NCI-H345 (cell line): ENCODE results near the gene USP40.
"Not testable (repeated sequence)": the region's sequence is repeated elsewhere in the genome, so short reads cannot be mapped to it uniquely, and the experiment has no call there.

ENCODE experiments used
- DNase-seq: peaks from one replicate; lab custom pipeline; 2025; lab: John Stamatoyannopoulos, UW

USP40 gene

GRCh38 chr2:233566141-233566956, at the start of gene USP40:
Gene USP40 (minus strand): TSS chr2:233566782. CDS start chr2:233565554, 1,228 bp downstream.
- peak; percentile 97 for DNase-seq

GRCh38 chr2:233611284-233611683, 44.7 kb upstream of the USP40 start:
- no peak for DNase-seq

GRCh38 chr2:233605680-233606079, 39.1 kb upstream of the USP40 start:
- DNase-seq: no peak

- DNase-seq: no peak
These were observed 38.2 kb upstream of the USP40 start for GRCh38 chr2:233604826-233605225.

- DNase-seq: no peak
These were observed 36.9 kb upstream of the USP40 start for GRCh38 chr2:233603520-233603919.

- no peak for DNase-seq
These were observed 35.5 kb upstream of the USP40 start for GRCh38 chr2:233602076-233602475.

- DNase-seq: no peak
These were observed 33.8 kb upstream of the USP40 start for GRCh38 chr2:233600386-233600785.

- DNase-seq: peak; percentile 74
These were observed 32.4 kb upstream of the USP40 start for GRCh38 chr2:233598952-233599351.

- peak; percentile 23 for DNase-seq
These were observed 30.9 kb upstream of the USP40 start for GRCh38 chr2:233597522-233597921.

GRCh38 chr2:233593201-233593600, 26.6 kb upstream of the USP40 start:
- DNase-seq: no peak

GRCh38 chr2:233592706-233593105, 26.1 kb upstream of the USP40 start:
- DNase-seq: not testable (repeated sequence)

GRCh38 chr2:233588400-233588799, 21.8 kb upstream of the USP40 start:
- DNase-seq: no peak

GRCh38 chr2:233584210-233584609, 17.6 kb upstream of the USP40 start:
- no peak for DNase-seq

GRCh38 chr2:233583217-233583965, 16.8 kb upstream of the USP40 start:
- not testable (repeated sequence) for DNase-seq

- DNase-seq: not testable (repeated sequence)
These were observed 10.8 kb upstream of the USP40 start for GRCh38 chr2:233577341-233577740.

GRCh38 chr2:233572468-233572867, 5.9 kb upstream of the USP40 start:
- DNase-seq: no peak

GRCh38 chr2:233571462-233571861, 4.9 kb upstream of the USP40 start:
- DNase-seq: no peak

- DNase-seq: no peak
These were observed 4.4 kb upstream of the USP40 start for GRCh38 chr2:233571001-233571400.

- DNase-seq: no peak
These were observed 869 bp downstream of the USP40 start for GRCh38 chr2:233565685-233566140.

- DNase-seq: no peak
These were observed 2.7 kb downstream of the USP40 start for GRCh38 chr2:233563663-233564430.

- DNase-seq: no peak
These were observed 9.5 kb downstream of the USP40 start for GRCh38 chr2:233556881-233557736.
